GDM1 (cell line): ENCODE results near the gene FMNL2.

Experiments used
- DNase-seq: peaks from one replicate; lab custom pipeline; 2025; lab: John Stamatoyannopoulos, UW

Gene FMNL2

DNA sequence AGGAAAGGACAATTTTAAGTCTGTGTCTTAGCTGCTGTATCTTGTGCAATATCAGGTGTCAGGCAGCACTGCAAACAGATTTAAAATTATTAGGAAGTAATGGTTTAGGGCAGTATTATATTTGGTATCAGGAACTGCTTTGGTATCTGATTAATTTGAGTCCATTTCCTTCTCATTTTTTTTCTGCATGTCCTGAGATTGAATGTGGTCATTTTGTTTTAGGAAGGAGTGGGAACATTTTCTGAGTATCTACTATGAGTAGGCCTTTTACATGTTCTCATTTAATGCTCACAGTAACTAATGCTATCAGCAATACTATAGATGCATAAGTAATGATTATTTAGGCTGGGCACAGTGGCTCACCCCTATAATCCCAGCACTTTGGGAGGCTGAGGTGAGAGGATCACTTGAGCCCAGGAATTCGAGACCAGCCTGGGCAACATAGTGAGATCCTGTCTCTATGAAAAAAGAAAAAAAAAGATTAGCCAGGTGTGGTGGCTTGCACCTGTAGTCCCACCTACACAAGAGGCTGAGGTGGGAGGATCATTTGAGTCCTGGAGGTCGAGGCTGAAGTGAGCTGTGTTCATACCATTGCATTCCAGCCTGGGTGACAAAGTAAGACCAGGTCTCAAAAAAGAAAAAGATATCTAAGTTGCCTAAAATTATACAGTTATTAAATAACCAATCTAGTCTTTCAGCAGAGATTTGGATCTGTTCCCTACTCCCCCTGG lies 4.7 kb downstream of the FMNL2 start:
- no peak for DNase-seq

DNA sequence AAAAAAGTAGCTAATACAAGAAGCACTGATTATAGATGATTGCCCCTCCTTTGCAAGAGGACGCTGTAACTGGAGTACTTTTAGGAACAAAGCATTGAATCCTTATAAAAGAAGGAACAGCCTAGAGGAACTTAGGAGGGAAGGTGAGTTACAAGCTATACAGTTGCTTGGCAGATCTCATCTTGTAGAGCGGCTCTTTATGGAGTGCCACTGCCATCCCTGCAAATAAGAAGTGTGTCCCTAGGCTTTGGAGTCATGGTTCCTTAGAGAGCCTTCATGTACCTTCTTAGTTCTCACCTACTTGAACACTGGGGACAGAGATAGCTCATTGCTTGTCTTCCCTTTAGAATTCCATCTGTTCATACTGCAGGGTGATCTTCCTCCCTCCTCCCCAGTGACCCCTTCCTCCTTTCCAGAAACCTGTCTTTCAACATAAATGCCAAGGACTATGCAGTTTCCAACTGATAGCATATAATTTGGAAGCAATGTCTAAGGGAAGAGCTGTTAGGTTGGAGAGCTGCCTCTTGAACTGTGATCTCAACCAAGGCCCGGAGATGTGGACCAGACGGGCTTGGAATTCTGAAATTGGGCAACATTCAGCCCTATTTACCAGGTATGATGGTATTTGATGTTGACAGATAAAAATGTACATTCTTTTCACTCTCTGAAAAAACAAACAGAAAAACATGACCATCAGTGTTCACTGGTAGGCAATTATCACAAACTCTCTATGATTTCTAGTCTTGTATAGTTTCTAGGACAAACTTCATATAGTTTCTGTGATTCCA lies 7.5 kb downstream of the FMNL2 start:
- DNase-seq, result no peak

GRCh38 chr2:152343426-152343825 lies 8.5 kb downstream of the FMNL2 start:
- DNase-seq, result no peak

- no peak for DNase-seq
Observed at GRCh38 chr2:152344579-152345195, 9.7 kb downstream of the FMNL2 start.

GRCh38 chr2:152347076-152347475 lies 12.1 kb downstream of the FMNL2 start:
- DNase-seq, result no peak

DNA sequence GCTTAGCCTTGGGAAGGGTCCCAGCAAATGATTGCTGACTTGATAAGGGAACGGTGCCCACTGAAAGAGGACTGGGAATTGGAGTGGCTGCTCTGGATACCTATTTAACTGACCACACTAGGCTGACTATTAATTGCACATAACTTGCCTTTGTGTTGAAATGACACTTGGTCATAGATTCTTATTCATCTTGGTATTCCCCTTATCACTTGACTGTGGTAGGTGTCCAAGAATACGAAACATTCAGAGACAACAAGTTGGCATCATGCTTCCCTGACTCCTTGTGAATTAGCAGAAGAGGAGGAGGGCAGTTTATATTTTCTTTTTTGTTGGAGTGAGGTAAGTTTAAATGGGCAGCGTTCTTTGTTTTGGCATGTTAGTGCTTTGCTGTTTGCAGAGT lies 13.4 kb downstream of the FMNL2 start:
- no peak for DNase-seq

DNA sequence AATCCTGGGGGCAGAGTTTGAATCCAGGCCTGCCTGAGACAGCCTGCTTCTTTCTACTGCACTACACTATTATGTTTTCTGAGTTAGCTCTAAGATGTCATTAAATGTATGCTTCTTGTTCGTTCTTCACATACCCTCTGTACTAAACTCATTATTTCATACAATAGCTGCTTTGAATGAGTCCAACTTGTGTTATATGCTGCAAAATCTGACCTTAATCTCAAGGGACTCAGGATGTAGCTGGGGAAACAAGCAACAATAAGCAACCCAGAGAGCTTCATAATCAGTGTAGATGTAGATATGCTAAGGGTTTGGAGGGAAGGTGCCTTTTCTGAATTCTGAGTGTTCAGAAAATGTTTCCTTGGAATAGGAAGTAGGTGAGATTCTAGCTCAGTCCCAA lies 14.4 kb downstream of the FMNL2 start:
- DNase-seq, result no peak

GRCh38 chr2:152350155-152350679 lies 15.2 kb downstream of the FMNL2 start:
- no peak for DNase-seq

DNA sequence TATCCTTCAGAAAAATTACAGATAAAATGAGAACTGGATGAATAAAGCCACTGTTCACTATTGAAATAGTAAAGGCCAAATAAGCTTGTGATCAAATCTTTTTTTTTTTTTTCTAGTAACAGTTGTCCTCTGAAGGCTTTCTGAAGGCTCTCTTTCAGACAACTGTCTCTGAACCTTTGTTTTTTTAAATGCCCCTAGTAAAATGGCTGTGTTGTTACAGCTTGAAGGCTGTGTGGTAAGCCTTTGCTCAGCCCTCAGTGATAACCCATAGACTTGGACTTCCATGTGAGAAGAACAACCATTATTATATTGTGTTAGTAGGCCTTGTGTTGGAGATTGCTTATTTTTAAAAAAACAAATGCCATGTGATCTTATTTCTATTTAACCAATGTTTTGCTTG lies 17.6 kb downstream of the FMNL2 start:
- DNase-seq, result no peak

DNA sequence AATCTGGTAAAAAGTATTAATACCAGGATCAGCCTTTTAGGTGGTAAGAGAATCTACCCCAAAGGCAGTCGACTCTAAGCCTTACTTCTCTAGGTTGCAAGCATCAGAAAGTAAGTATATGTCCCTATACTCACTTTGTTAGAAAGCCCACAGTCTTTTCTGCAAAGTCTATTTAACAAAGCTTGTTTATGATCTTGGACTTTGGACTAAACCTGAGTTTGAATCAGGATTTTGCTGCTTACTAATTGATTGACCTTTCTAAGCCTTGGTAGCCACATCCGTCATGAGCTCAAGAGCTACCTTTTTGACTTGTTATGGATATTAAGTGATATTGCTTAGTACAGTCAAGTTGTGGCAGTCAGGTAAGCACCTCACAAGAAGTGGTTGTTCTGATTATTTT lies 18.4 kb downstream of the FMNL2 start:
- DNase-seq, result no peak

DNA sequence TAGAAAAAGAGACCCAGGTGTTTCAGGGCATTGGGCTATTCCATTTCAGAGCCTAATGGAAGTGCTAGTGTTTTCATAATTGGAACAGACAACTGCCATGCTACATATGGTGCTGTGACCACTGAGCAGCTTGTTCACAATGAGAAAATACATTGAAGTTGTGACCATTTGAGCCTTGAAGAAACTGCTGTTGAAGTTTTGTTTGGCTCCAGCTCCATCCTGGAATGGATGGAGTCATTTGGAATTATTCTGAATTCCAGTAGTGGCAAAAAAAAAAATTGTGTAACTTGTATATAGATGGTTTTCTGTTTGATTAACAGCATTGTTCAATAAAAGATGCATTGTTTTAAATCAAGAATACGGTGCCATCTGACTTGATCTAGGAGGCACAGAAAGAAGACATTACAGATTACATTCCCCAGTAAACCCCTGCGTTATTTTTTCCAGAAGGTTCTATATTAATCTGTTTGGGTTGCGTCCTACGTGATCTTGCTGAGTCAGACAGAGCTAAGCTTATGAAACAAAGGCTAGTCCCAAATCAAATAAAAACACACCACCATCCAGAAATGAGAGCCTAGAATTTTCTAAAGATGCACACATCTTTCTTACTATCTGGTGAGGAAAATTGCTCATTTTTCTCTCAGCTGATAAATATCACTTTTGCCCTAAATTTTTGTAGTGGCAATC lies 19.2 kb downstream of the FMNL2 start:
- DNase-seq, result no peak

DNA sequence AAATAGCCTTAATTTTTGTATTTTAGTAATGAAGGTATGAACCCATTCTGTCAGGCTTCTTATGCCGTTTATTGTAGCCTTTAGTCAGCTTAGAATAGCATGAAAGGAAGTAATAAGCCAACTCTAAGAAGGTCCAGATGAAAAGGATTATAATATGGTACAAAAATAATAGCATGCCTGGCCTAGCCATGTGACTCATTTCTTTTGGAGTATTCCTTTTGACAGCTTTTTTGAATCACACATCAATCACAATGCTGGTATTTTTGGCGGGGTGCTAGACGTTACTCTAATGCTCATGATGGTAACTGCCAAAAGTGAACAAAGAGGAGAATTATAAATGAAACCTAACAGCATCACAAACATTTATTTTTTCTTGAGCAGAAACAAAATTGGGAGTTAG lies 19.9 kb downstream of the FMNL2 start:
- no peak for DNase-seq

GRCh38 chr2:152355409-152355831 lies 20.4 kb downstream of the FMNL2 start:
- no peak for DNase-seq

DNA sequence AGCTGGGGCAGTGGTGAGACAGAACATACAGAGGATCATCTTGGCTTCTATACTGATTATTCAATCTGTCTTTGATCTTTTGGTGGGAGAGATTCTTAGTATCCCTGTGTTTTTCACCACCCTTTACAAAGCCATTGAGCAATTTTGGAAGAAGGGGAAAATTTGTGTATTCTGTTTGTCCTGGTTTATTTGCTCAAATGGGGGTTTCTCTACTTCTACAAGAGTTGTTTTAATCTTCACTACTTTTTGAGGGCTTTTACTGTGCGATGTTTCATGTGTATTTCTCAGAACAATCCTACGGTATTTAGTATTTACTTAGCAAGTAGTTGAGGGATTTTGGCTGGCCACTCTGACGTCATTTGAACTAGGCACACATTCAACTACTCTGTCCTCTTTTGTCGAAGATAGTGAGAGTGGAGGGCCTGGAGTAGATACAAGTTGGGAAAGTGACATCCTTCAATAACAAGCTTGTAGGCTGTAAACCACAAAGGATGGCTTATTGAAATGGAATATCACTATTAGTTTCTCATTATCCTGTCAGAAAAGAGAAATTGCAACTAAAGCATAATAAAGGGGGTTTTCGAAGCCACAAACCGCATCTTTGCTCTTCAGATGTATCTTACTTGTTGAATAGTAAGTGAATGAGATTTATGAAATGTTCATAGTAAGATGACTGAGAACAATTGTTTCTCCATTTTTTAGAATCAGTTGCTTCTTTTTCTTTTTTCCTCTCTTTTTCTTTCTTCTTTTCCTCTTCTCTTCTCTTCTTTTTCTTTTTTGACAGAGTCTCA lies 24.8 kb downstream of the FMNL2 start:
- DNase-seq, result no peak

GRCh38 chr2:152363936-152364335 lies 29.0 kb downstream of the FMNL2 start:
- no peak for DNase-seq

- DNase-seq, result no peak
Observed at GRCh38 chr2:152367547-152368390, 32.8 kb downstream of the FMNL2 start.

DNA sequence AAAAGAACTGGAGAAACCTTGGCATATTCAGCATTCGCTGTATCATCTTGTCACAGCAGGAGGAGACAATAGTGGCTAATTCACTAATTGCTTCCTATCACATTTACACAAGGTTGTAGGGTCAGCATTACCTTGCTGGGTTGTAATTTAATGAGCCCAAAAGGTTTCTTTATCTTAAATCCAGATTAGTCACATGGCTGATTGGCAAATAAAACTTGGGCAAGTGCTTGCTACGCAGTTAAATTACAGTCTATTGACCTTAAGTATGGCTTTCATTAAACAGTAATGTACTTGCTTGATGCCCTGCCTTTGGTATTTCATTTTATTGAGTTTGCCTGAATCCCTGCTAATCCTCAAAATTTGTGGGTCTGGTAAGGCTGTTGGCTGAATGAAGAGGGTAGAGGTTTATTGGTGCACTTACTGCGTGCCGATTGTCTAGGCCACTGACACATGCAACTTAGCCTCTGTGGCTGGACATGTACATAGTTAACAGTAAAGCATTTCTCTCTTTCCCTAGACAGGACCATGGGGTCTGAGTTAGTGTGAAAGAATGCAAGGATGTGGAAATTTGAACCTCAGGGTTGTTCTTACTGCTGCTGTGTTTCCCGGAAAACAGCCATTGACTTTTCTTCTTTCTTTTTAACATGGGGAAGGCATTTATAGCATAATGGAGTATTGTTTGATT lies 34.3 kb downstream of the FMNL2 start:
- DNase-seq, result no peak

- no peak for DNase-seq
Observed at GRCh38 chr2:152370783-152371182, 35.8 kb downstream of the FMNL2 start.

DNA sequence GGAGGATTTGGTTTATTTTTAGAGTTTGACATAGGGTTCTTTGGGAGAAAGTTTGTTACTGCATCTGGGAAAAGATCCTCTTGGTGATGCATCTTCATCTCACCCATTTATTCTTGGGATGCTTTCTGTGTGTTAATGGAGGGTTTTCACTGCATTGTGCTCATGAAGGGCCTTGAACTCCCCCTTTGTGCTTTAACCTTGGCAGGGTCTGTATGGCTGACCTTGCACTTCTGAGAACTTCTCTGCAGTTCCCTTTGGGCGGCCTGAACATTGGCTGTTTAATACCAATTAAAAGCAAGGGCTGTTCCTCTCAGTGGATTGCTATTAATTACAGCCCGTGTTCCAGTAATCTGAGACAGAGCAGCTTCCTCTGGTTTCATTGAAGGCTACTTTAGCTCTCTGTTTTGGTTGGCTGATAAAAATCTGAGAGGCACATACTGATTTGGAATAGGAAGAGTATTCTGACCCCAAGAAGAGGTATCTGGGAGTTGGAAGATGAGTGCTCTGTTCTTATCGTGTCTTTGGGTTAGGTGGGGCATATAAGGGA lies 37.5 kb downstream of the FMNL2 start:
- DNase-seq, result no peak

DNA sequence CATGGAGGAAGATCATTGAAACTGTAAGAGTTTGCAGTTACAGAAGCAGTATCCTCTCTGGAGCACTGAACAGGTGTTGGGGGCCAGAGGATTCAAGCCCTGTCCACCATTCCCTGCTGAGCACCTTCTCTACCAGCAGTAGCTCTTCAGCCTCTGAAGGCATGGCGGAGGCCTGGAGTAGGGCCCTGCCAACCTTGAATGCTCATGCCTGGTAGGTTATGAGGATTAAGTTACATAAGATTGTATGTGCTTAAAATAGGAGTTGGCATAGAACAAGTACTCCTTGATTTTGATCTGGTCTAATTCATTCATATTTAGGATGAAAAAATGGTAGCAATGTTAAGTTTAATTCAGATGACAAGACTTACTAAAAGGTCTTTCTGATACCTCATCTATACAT lies 40.2 kb downstream of the FMNL2 start:
- DNase-seq, result no peak
